Measurements from ENCODE around the gene GTF3C6. TPM values are rescaled to one million over a fixed set of nuclear protein-coding genes. Genes with fewer than 3 reads are reported as not detected.
"Not testable (repeated sequence)": the region's sequence is repeated elsewhere in the genome, so short reads cannot be mapped to it uniquely, and the experiment has no call there.

GTF3C6 gene
- polyA plus RNA-seq, 2 of the 4 experiments (the other 2 are of a cell fraction), result 105 to 110 TPM

DNA sequence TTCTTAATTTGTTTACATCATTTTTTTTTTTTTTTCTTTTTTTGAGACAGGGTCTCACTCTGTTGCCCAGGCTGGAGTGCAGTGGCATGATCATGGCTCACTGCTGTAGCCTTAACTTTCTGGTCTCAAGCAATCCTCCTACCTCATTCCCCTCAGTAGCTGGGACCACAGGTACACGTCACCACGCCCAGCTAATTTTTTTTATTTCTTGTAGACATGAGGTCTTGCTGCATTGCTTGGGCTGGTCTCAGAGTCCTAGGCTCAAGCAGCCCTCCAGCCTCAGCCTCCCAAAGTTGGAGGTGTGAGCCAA lies 53.6 kb downstream of the GTF3C6 start (continued):
- TF ChIP-seq RAD21 (conservative IDR thresholded peaks at IDR 0.05 in 1 of 2, IDR thresholded peaks at IDR 0.05 in 1 of 2), result no peak
- TF ChIP-seq FOSL2 (IDR thresholded peaks at IDR 0.05), result no peak
- TF ChIP-seq FOSL2 (CRISPR knock-in tag; IDR thresholded peaks at IDR 0.05), result no peak
- TF ChIP-seq, protein P1, sequence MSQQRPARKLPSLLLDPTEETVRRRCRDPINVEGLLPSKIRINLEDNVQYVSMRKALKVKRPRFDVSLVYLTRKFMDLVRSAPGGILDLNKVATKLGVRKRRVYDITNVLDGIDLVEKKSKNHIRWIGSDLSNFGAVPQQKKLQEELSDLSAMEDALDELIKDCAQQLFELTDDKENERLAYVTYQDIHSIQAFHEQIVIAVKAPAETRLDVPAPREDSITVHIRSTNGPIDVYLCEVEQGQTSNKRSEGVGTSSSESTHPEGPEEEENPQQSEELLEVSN (IDR thresholded peaks at IDR 0.05; ENCODE audit: borderline replicate concordance, low read depth), result no peak
- TF ChIP-seq HDAC2 (IDR thresholded peaks at IDR 0.05), result no peak
- TF ChIP-seq RCOR1 (IDR thresholded peaks at IDR 0.05; ENCODE audit: low read depth, low read length), result no peak

DNA sequence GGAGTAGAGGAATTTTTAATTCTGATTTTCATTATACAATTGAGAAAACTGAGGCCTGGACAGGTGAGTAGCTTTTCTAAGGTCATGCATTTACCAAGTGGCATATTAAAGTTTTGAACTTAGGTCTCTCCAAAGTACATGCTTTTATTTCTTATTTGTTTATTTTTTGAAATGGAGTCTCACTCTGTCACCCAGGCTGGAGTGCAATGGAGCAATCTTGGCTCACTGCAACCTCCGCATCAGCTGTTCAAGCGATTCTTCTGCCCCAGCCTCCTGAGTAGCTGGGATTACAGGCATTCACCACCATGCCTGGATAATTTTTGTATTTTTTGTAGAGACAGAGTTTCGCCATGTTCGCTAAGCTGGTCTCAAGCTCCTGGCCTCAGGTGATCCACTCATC lies 54.0 kb downstream of the GTF3C6 start:
- ATAC-seq; H3K4me2 ChIP-seq; H3K4me1 ChIP-seq; POLR2A ChIA-PET; FAIRE-seq; DNase-seq (ENCODE audit: low read depth in 1 of 2, low spot score in 1 of 2); H3K4me3 ChIP-seq; H3K27ac ChIP-seq; H3K9me3 ChIP-seq: not testable (repeated sequence)
- CTCF ChIA-PET, result interaction anchor here (1.0 to 2.4 kb wide), 6 partner anchors 9 to 1031 kb away, joined by 3 to 14 read pairs (median 6); a partner anchor contains a TSS
- WGBS (ENCODE audit: missing lambda C conversion rate), result 83% methylated on average over 4 of the region's 4 CpGs

DNA sequence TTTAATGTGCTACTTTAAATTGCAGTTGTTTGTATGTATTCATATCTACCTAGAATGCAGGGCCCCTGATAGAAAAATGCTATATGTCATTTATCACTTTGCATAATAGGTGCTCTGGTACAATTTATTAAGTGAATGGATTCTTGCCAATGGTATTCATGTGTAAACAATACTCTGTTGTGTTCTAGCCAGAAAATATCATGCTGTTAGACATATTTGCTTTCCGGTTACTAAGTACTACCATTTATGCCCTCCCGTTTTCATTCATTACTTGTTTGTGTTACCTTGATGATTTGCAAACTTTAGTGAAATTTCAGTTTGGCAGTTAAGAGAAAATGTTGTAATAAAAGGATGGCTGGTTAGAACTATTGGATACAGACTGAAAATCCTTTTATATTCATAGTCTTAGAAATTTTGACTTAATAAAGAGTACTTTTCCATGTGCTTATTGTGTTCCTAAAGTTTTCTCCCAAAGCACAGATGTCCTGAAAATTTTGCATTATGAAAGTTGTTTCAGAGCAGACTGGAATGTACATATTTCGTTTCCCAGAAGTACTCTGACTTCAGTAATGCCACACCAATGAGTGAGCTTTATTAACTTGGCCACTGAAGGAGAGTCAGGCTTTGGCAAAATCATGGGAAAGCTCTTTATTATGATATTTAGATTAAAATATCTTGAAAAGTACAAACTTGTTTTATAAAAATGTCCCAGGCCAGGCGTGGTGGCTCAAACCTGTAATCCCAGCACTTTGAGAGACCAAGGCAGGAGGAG lies 54.8 kb downstream of the GTF3C6 start:
- 75% methylated on average over 4 of the region's 4 CpGs for WGBS (ENCODE audit: missing lambda C conversion rate)
- Histone ChIP-seq H3K4me3 (no peak overlapping the region), H3K9me3 (no peaks in the 10 kb centered on the region), H3K4me2 (no peak overlapping the region), H3K27ac (no peak overlapping the region), H3K4me1 (no peaks in the 10 kb centered on the region; the same call in 2 of the 3 replicates)
- no peak for ATAC-seq
- TF ChIP-seq, protein P2, sequence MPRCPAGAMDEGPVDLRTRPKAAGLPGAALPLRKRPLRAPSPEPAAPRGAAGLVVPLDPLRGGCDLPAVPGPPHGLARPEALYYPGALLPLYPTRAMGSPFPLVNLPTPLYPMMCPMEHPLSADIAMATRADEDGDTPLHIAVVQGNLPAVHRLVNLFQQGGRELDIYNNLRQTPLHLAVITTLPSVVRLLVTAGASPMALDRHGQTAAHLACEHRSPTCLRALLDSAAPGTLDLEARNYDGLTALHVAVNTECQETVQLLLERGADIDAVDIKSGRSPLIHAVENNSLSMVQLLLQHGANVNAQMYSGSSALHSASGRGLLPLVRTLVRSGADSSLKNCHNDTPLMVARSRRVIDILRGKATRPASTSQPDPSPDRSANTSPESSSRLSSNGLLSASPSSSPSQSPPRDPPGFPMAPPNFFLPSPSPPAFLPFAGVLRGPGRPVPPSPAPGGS (IDR thresholded peaks at IDR 0.05), result no peak
- TF ChIP-seq FOSL2 (IDR thresholded peaks at IDR 0.05) (no peak), FOSL2 (CRISPR knock-in tag; IDR thresholded peaks at IDR 0.05) (no peak), MAZ (IDR thresholded peaks at IDR 0.05; ENCODE audit: borderline replicate concordance, low read depth, low read length) (no peak), HOXB5 (CRISPR knock-in tag; IDR thresholded peaks at IDR 0.05) (no peak), ZNF302 (CRISPR knock-in tag; IDR thresholded peaks at IDR 0.05) (no peak), SMC3 (IDR thresholded peaks at IDR 0.05) (no peak), KDM5A (IDR thresholded peaks at IDR 0.05) (no peak), CEBPB (IDR thresholded peaks at IDR 0.05) (no peak), GATA3 (IDR thresholded peaks at IDR 0.05; ENCODE audit: borderline replicate concordance) (no peak), CBX2 (IDR thresholded peaks at IDR 0.05; ENCODE audit: borderline replicate concordance, low read depth) (no peak)
- TF ChIP-seq, protein P3, sequence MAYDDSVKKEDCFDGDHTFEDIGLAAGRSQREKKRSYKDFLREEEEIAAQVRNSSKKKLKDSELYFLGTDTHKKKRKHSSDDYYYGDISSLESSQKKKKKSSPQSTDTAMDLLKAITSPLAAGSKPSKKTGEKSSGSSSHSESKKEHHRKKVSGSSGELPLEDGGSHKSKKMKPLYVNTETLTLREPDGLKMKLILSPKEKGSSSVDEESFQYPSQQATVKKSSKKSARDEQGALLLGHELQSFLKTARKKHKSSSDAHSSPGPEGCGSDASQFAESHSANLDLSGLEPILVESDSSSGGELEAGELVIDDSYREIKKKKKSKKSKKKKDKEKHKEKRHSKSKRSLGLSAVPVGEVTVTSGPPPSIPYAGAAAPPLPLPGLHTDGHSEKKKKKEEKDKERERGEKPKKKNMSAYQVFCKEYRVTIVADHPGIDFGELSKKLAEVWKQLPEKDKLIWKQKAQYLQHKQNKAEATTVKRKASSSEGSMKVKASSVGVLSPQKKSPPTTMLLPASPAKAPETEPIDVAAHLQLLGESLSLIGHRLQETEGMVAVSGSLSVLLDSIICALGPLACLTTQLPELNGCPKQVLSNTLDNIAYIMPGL (CRISPR knock-in tag; IDR thresholded peaks at IDR 0.05; ENCODE audit: borderline replicate concordance), result no peak
- ChIA-PET CTCF (interaction anchor here (1.0 to 1.2 kb wide), 3 partner anchors 13 to 1030 kb away, joined by 3 to 5 read pairs (median 4); no protein-coding TSS in a partner anchor), POLR2A (no interaction called here)
- no peak for DNase-seq (ENCODE audit: low read depth in 1 of 2, low spot score in 1 of 2)
- no peak for FAIRE-seq
